Measurements from ENCODE around the gene OPN1LW. TPM values are rescaled to one million over a fixed set of nuclear protein-coding genes. Genes with fewer than 3 reads are reported as not detected.

OPN1LW gene
- total and polyA plus RNA-seq, 10 donors, result not detected

DNA sequence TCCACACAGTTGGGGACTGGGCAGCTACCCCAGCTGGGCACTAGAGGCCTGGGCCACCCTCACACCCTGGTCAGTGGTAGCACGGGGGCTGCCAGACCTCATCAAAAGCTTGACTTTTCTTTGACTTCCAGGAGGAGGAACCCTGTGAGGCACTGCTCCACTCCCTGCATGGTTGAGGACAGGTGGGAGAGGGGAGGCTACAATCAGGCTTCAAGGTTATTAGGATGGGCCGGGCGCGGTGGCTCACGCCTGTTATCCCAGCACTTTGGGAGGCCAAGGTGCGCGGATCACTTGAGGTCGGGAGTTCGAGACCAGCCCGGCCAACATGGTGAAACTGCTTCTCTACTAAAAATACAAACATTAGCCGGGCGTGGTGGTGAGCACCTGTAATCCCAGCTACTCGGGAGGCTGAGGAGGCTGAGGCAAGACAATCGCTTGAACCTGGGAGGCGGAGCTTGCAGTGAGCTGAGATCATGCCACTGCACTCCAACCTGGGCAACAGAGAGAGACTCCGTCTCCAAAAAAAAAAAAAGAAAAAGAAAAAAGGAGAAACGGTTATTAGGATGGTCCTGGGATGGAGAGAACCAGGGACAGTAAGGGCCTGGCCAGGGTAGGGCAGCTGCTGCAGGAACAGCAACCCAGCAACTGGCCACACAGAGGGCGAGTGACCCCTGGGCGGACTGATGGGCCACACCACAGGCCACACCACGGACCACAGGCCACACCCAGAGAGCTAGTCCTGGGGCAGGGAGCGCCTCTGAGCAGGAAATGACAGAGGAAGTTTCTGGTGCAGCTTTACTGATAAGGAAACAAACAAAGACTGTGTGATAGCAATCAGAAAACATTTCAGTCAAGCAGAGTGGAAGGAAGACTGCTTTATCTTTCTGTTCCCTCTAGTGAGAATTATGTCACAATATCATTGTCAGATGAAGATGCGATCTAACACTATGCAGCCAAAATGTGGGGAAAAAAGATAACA lies 20.5 kb upstream of the OPN1LW start:
- WGBS, 5 donors, result 57 to 75% (median 66%) methylated on average over 15 to 22 of the region's 22 CpGs
- intact Hi-C loops (cut with DNase I; ENCODE audit: low total_unique reads), result no loop called here
- DNase-seq, result peak; percentile 88

DNA sequence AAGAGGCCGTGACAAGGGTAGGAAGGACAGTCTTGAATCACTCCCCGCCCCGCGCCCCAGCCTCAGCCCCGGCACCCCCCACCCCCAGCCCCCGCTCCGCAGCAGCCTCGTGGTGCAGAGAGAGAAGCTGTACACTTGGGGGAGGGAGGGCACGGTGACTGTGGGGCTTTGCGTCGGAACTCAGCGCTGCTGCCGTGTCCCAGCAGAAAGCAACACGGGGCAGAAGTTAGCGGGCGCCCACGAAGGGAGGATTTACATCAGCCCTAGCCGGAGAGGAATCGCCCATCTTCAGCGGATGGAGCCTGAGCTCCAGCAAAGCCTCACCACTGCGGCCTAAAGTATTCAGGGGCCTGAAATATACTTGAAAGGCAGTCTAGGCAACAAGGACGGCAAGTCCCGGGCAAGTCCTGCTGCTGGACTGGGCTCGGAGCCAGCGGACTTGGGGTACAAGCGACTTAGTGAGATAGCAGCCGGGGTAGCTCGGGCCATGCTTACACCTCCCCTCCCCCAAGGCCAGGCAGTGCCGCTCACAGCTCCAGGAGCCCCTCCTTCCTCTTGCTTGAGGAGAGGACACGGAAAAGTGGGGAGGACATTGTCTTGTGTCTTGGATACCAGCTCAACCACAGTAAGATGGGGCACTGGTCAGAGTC lies 18.5 kb upstream of the OPN1LW start:
- H3K4me3 ChIP-seq, result no peak overlapping the region
- no peak for TF ChIP-seq POLR2AphosphoS5 (IDR thresholded peaks at IDR 0.05)
- TF ChIP-seq POLR2A (IDR thresholded peaks at IDR 0.05), result no peak
- TF ChIP-seq, protein P1, sequence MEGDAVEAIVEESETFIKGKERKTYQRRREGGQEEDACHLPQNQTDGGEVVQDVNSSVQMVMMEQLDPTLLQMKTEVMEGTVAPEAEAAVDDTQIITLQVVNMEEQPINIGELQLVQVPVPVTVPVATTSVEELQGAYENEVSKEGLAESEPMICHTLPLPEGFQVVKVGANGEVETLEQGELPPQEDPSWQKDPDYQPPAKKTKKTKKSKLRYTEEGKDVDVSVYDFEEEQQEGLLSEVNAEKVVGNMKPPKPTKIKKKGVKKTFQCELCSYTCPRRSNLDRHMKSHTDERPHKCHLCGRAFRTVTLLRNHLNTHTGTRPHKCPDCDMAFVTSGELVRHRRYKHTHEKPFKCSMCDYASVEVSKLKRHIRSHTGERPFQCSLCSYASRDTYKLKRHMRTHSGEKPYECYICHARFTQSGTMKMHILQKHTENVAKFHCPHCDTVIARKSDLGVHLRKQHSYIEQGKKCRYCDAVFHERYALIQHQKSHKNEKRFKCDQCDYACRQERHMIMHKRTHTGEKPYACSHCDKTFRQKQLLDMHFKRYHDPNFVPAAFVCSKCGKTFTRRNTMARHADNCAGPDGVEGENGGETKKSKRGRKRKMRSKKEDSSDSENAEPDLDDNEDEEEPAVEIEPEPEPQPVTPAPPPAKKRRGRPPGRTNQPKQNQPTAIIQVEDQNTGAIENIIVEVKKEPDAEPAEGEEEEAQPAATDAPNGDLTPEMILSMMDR (IDR thresholded peaks at IDR 0.05 in 8 of 11, conservative IDR thresholded peaks at IDR 0.05 in 3 of 11), result no peak
- peaks cover 0 to 31% (median 23%) of the 10 kb centered on the region in 6 donors for H3K4me1 ChIP-seq
- no peak for DNase-seq
- H3K9me3 ChIP-seq, result no peaks in the 10 kb centered on the region
- H3K27ac ChIP-seq, result no peak overlapping the region
- 57 to 75% (median 72%) methylated on average over 1 to 30 of the region's 30 CpGs for WGBS, 5 donors
- H3K36me3 ChIP-seq, result no peaks in the 10 kb centered on the region
- no peaks in the 10 kb centered on the region for H3K27me3 ChIP-seq (replicated peaks in 1 of 7)
- intact Hi-C loops (cut with DNase I; ENCODE audit: low total_unique reads), result no loop called here

More for the DNA sequence above, 20.5 kb upstream of the OPN1LW start:
- Histone ChIP-seq H3K27ac (peak overlapping the region in 7 of 8 donors; percentile 5 to 80 (median 55)), H3K4me1 (peaks cover 0 to 31% (median 23%) of the 10 kb centered on the region in 6 donors), H3K9me3 (no peaks in the 10 kb centered on the region), H3K4me3 (peak overlapping the region in 1 of 8 donors; percentile 27), H3K27me3 (replicated peaks in 1 of 7) (no peaks in the 10 kb centered on the region), H3K36me3 (no peaks in the 10 kb centered on the region)
- TF ChIP-seq, protein P1 (IDR thresholded peaks at IDR 0.05 in 8 of 11, conservative IDR thresholded peaks at IDR 0.05 in 3 of 11), result no peak
- TF ChIP-seq POLR2AphosphoS5 (IDR thresholded peaks at IDR 0.05), result peak; percentile 67 to 72 (median 69)

DNA sequence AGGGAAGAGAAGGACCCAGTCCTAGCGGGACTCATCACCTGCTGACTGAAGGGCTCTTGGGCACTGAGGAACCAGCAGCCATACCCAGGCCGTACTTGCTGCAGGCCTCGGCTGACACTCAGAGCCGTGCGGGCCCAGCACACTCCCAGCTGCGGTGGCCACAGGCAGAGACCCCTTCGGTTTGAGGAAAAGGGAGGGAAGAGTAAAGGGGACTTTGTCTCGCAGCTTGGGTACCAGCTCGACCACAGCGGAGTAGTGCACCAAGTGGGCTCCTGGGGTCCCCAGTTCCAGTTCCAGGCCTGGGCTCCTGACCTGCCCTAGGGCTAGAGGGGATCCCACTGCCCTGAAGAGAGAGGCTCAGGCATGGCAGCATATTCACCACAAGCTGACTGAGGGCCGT lies 17.9 kb upstream of the OPN1LW start:
- Histone ChIP-seq H3K27me3 (replicated peaks in 1 of 7) (no peaks in the 10 kb centered on the region), H3K4me3 (no peak overlapping the region), H3K36me3 (no peaks in the 10 kb centered on the region), H3K4me1 (peaks cover 0 to 31% (median 23%) of the 10 kb centered on the region in 6 donors), H3K27ac (no peak overlapping the region), H3K9me3 (no peaks in the 10 kb centered on the region)
- intact Hi-C loops (cut with DNase I; ENCODE audit: low total_unique reads), result no loop called here
- WGBS, 5 donors, result 93 to 100% (median 97%) methylated on average over 2 to 11 of the region's 11 CpGs
- TF ChIP-seq POLR2A (IDR thresholded peaks at IDR 0.05) (no peak), POLR2AphosphoS5 (IDR thresholded peaks at IDR 0.05) (no peak)
- TF ChIP-seq, protein P1 (IDR thresholded peaks at IDR 0.05 in 8 of 11, conservative IDR thresholded peaks at IDR 0.05 in 3 of 11), result no peak
- no peak for DNase-seq

DNA sequence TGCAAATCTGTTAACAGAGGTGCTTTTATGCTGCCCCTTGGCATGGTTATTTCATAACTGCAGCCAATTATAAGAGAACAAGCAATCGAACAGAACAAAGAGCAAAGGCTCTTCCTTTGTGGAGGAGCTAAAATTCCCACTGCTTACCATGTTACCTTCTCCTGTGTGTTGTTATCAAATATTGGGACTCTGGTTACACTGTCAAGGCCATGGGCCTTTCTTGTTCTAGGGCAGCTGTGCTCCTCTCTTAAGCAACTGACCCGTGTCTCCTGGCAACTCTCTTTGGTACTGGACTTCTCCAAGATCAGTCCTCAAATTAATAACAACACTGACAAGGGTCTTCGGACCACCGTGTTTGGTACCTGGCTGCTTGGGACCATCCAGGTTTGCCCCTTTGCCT lies 12.1 kb upstream of the OPN1LW start:
- H3K4me3 ChIP-seq, result no peak overlapping the region
- H3K36me3 ChIP-seq, result no peaks in the 10 kb centered on the region
- 81 to 93% (median 83%) methylated on average over 4 of the region's 4 CpGs for WGBS, 5 donors
- intact Hi-C loops (cut with DNase I; ENCODE audit: low total_unique reads), result no loop called here
- TF ChIP-seq, protein P1 (IDR thresholded peaks at IDR 0.05 in 8 of 11, conservative IDR thresholded peaks at IDR 0.05 in 3 of 11), result no peak
- TF ChIP-seq POLR2A (IDR thresholded peaks at IDR 0.05), result no peak
- TF ChIP-seq POLR2AphosphoS5 (IDR thresholded peaks at IDR 0.05), result no peak
- H3K27me3 ChIP-seq (replicated peaks in 1 of 7), result no peaks in the 10 kb centered on the region
- DNase-seq, result no peak
- H3K9me3 ChIP-seq, result no peaks in the 10 kb centered on the region
- no peak overlapping the region for H3K27ac ChIP-seq
- H3K4me1 ChIP-seq, result peaks cover 0 to 20% (median 12%) of the 10 kb centered on the region in 6 donors
